Measurements from ENCODE around the gene ACD. TPM values are rescaled to one million over a fixed set of nuclear protein-coding genes. Genes with fewer than 3 reads are reported as not detected.
A peak's percentile ranks its signal among the peaks of the same experiment; 100 is the strongest.

The ACD gene
- total and polyA plus RNA-seq, 4 donors: 13.2 to 19.7 (median 15.9) TPM

- ATAC-seq (ENCODE audit: insufficient read depth, low FRiP score): peak; percentile 68
- Histone ChIP-seq H3K27me3 (ENCODE audit: control insufficient read depth in 3 of 3, insufficient read depth in 3 of 3, low read length in 2 of 3) (no peaks in the 10 kb centered on the region), H3K4me1 (ENCODE audit: control insufficient read depth in 5 of 5, insufficient read depth in 5 of 5, low read length in 5 of 5) (peaks cover 0 to 24% (median 17%) of the 10 kb centered on the region in 5 donors), H3K27ac (ENCODE audit: low read depth in 1 of 2, low read length in 1 of 2) (peak overlapping the region; percentile 1 to 85), H3K9me3 (ENCODE audit: control insufficient read depth in 4 of 4, insufficient read depth in 3 of 4, low read length in 3 of 4) (no peaks in the 10 kb centered on the region), H3K9ac (ENCODE audit: insufficient read depth in 1 of 2, low read length in 2 of 2) (no peak overlapping the region), H3K4me3 (no peak overlapping the region), H3K36me3 (ENCODE audit: control insufficient read depth in 4 of 4, insufficient read depth in 4 of 4, low read length in 4 of 4) (peaks cover 0 to 8% (median 1%) of the 10 kb centered on the region in 4 donors)
- DNase-seq: peak; percentile 62 to 68 (median 68)
- peak; percentile 58 for TF ChIP-seq CTCF (IDR thresholded peaks at IDR 0.05; ENCODE audit: control extremely low read depth, extremely low read depth)
- 43 to 44% methylated on average over 13 of the region's 13 CpGs for WGBS, 2 donors
These were observed 12.9 kb upstream of the ACD start for GRCh38 chr16:67672739-67673662.

- Histone ChIP-seq H3K27me3 (ENCODE audit: control insufficient read depth in 3 of 3, insufficient read depth in 3 of 3, low read length in 2 of 3) (no peaks in the 10 kb centered on the region), H3K9me3 (ENCODE audit: control insufficient read depth in 4 of 4, insufficient read depth in 3 of 4, low read length in 3 of 4) (no peaks in the 10 kb centered on the region), H3K9ac (ENCODE audit: insufficient read depth in 1 of 2, low read length in 2 of 2) (no peak overlapping the region), H3K4me3 (no peak overlapping the region), H3K27ac (ENCODE audit: low read depth in 1 of 2, low read length in 1 of 2) (peak overlapping the region in 1 of 2 donors; percentile 3), H3K36me3 (ENCODE audit: control insufficient read depth in 4 of 4, insufficient read depth in 4 of 4, low read length in 4 of 4) (peaks cover 0 to 4% (median 1%) of the 10 kb centered on the region in 4 donors), H3K4me1 (ENCODE audit: control insufficient read depth in 5 of 5, insufficient read depth in 5 of 5, low read length in 5 of 5) (peaks cover 0 to 31% (median 16%) of the 10 kb centered on the region in 5 donors)
- TF ChIP-seq CTCF (IDR thresholded peaks at IDR 0.05; ENCODE audit: control extremely low read depth, extremely low read depth): no peak
- ATAC-seq (ENCODE audit: insufficient read depth, low FRiP score): no peak
- WGBS, 2 donors: 28 to 41% methylated on average over 4 of the region's 4 CpGs
- DNase-seq: no peak
These were observed 12.2 kb upstream of the ACD start for GRCh38 chr16:67672306-67672705.

- no peak for DNase-seq
- no peak for TF ChIP-seq CTCF (IDR thresholded peaks at IDR 0.05; ENCODE audit: control extremely low read depth, extremely low read depth)
These were observed 9.5 kb upstream of the ACD start for GRCh38 chr16:67669499-67670101.

More at GRCh38 chr16:67669499-67670101, 9.5 kb upstream of the ACD start:
- Histone ChIP-seq H3K27me3 (ENCODE audit: control insufficient read depth in 3 of 3, insufficient read depth in 3 of 3, low read length in 2 of 3) (no peaks in the 10 kb centered on the region), H3K9ac (ENCODE audit: insufficient read depth in 1 of 2, low read length in 2 of 2) (no peak overlapping the region), H3K27ac (ENCODE audit: low read depth in 1 of 2, low read length in 1 of 2) (no peak overlapping the region), H3K36me3 (ENCODE audit: control insufficient read depth in 4 of 4, insufficient read depth in 4 of 4, low read length in 4 of 4) (no peaks in the 10 kb centered on the region), H3K4me1 (ENCODE audit: control insufficient read depth in 5 of 5, insufficient read depth in 5 of 5, low read length in 5 of 5) (peaks cover 0 to 41% (median 19%) of the 10 kb centered on the region in 5 donors), H3K9me3 (ENCODE audit: control insufficient read depth in 4 of 4, insufficient read depth in 3 of 4, low read length in 3 of 4) (no peaks in the 10 kb centered on the region), H3K4me3 (no peak overlapping the region)
- 92 to 94% methylated on average over 10 of the region's 10 CpGs for WGBS, 2 donors
- no peak for ATAC-seq (ENCODE audit: insufficient read depth, low FRiP score)
